NCI-H510A treated with DMSO at 0.1 percent for 48 hours (cell line): ENCODE data around the gene SLC24A3.

ENCODE experiments used
- DNase-seq: peaks from one replicate; lab custom pipeline; 2025; lab: John Stamatoyannopoulos, UW

The SLC24A3 gene

GRCh38 chr20:19304886-19305415 is 92.5 kb downstream of the SLC24A3 start:
- no peak for DNase-seq

GRCh38 chr20:19308146-19308545 is 95.7 kb downstream of the SLC24A3 start:
- no peak for DNase-seq

GRCh38 chr20:19310541-19310940 is 98.1 kb downstream of the SLC24A3 start:
- DNase-seq = no peak

GRCh38 chr20:19313342-19314069 is 101.1 kb downstream of the SLC24A3 start:
- no peak for DNase-seq

- no peak for DNase-seq
Observed at GRCh38 chr20:19314621-19315020, 102.2 kb downstream of the SLC24A3 start.

- no peak for DNase-seq
Observed at GRCh38 chr20:19317237-19318069, 105.0 kb downstream of the SLC24A3 start.

GRCh38 chr20:19318610-19319009 is 106.2 kb downstream of the SLC24A3 start:
- DNase-seq = no peak

GRCh38 chr20:19320005-19320404 is 107.6 kb downstream of the SLC24A3 start:
- no peak for DNase-seq

GRCh38 chr20:19321176-19321575 is 108.7 kb downstream of the SLC24A3 start:
- DNase-seq = no peak

GRCh38 chr20:19322061-19322985 is 109.9 kb downstream of the SLC24A3 start:
- DNase-seq = no peak

- peak; percentile 20 for DNase-seq
Observed at GRCh38 chr20:19327401-19327800, 115.0 kb downstream of the SLC24A3 start.

- no peak for DNase-seq
Observed at GRCh38 chr20:19328676-19329075, 116.2 kb downstream of the SLC24A3 start.

GRCh38 chr20:19330038-19330437 is 117.6 kb downstream of the SLC24A3 start:
- no peak for DNase-seq

- DNase-seq = no peak
Observed at GRCh38 chr20:19330731-19331130, 118.3 kb downstream of the SLC24A3 start.

- DNase-seq = no peak
Observed at GRCh38 chr20:19333563-19333962, 121.1 kb downstream of the SLC24A3 start.

GRCh38 chr20:19335341-19335740 is 122.9 kb downstream of the SLC24A3 start:
- no peak for DNase-seq

- no peak for DNase-seq
Observed at GRCh38 chr20:19335916-19336315, 123.5 kb downstream of the SLC24A3 start.

GRCh38 chr20:19336631-19337030 is 124.2 kb downstream of the SLC24A3 start:
- no peak for DNase-seq

GRCh38 chr20:19338380-19338779 is 125.9 kb downstream of the SLC24A3 start:
- no peak for DNase-seq

GRCh38 chr20:19338960-19339359 is 126.5 kb downstream of the SLC24A3 start:
- no peak for DNase-seq

GRCh38 chr20:19341348-19342053 is 129.1 kb downstream of the SLC24A3 start:
- no peak for DNase-seq
